T-cell (primary cell): ENCODE data around the gene FAM50A. TPM values are rescaled to one million over a fixed set of nuclear protein-coding genes. Genes with fewer than 3 reads are reported as not detected.

Experiments used
- ATAC-seq, 4 experiments: fragments of 200-7000 bp in 3 of 4; fragments of 150-1000 bp in 1 of 4; cut with Tn5 transposase; replicated peaks in 1 of 4; 1 replicate in 3 of 4; 2 replicates in 1 of 4; pipeline ENCODE4 v1.10.0; 2021; ENCODE audit warnings: moderate library complexity in 3 of 4, mild to moderate bottlenecking in 2 of 4, moderate number of reproducible peaks in 1 of 4
- CTCF ChIA-PET, 2 donors: fragments of 300-600 bp; sonication (Branson Sonifier 250); formaldehyde crosslinking; loops; one replicate each; lab custom pipeline; 2022; ENCODE audit warnings: antibody characterized with exemption in 2 of 2; lab: Charles Lee
- POLR2A ChIA-PET, 2 donors: fragments of 300-600 bp; sonication (Branson Sonifier 250); formaldehyde crosslinking; loops; one replicate each; lab custom pipeline; 2022; ENCODE audit warnings: antibody characterized with exemption in 2 of 2; lab: Charles Lee
- DNase-seq, 35 experiments: peaks; one replicate each; pipeline versions ENCODE4 v3.0.0 to v3.0.0-alpha.2; 2013 to 2023
- H3K27ac ChIP-seq: one replicate; pipeline ENCODE4 v1.5.1; 2013; ENCODE audit warnings: low read length
- H3K27me3 ChIP-seq, 2 experiments: replicated peaks in 1 of 2; 1 replicate in 1 of 2; 2 replicates in 1 of 2; pipeline versions ENCODE4 v1.6.1 to v1.7.0; 2013; ENCODE audit warnings: low read length in 1 of 2, mixed read lengths in 1 of 2; ENCODE audit not compliant: control insufficient read depth in 2 of 2, insufficient read depth in 2 of 2; ENCODE audit errors: extremely low read depth in 1 of 2
- H3K36me3 ChIP-seq, 2 donors: 1 replicate in 1 of 2; 2 replicates in 1 of 2; pipeline versions ENCODE4 v1.6.1 to v1.7.0; 2013; ENCODE audit warnings: low read length in 1 of 2; ENCODE audit not compliant: control insufficient read depth in 2 of 2, insufficient read depth in 1 of 2; ENCODE audit errors: extremely low read depth in 1 of 2
- H3K4me1 ChIP-seq, 2 experiments: 1 replicate in 1 of 2; 2 replicates in 1 of 2; pipeline versions ENCODE4 v1.6.1 to v1.7.0; 2013; ENCODE audit warnings: low read length in 2 of 2, mixed read lengths in 1 of 2; ENCODE audit not compliant: insufficient read depth in 2 of 2, control insufficient read depth in 1 of 2; ENCODE audit errors: extremely low read depth in 1 of 2
- H3K4me3 ChIP-seq, 2 donors: 1 replicate in 1 of 2; 2 replicates in 1 of 2; pipeline versions ENCODE4 v1.5.1 to v1.7.0; 2013; ENCODE audit warnings: mild to moderate bottlenecking in 2 of 2, low read length in 1 of 2, moderate library complexity in 1 of 2; ENCODE audit not compliant: control insufficient read depth in 1 of 2; ENCODE audit errors: extremely low read depth in 1 of 2
- H3K9me3 ChIP-seq: 2 replicates; pipeline ENCODE4 v1.7.0; 2013
- H3K27ac Mint-ChIP-seq, 2 donors: one replicate each; pipeline ENCODE4 v1.8.0; 2020 to 2021; ENCODE audit warnings: mild to moderate bottlenecking in 2 of 2, mixed read lengths in 2 of 2
- H3K27me3 Mint-ChIP-seq, 2 donors: one replicate each; pipeline ENCODE4 v1.8.0; 2021 to 2022; ENCODE audit warnings: mixed read lengths in 2 of 2
- H3K36me3 Mint-ChIP-seq: one replicate; pipeline ENCODE4 v1.8.0; 2021; ENCODE audit warnings: mixed read lengths
- H3K4me1 Mint-ChIP-seq, 3 donors: one replicate each; pipeline ENCODE4 v1.8.0; 2020 to 2022; ENCODE audit warnings: mixed read lengths in 3 of 3, mild to moderate bottlenecking in 1 of 3
- H3K4me3 Mint-ChIP-seq, 3 donors: one replicate each; pipeline ENCODE4 v1.8.0; 2020 to 2022; ENCODE audit warnings: mild to moderate bottlenecking in 3 of 3, mixed read lengths in 3 of 3, moderate library complexity in 3 of 3
- H3K9me3 Mint-ChIP-seq, 3 donors: one replicate each; pipeline ENCODE4 v1.8.0; 2020 to 2022; ENCODE audit warnings: mixed read lengths in 3 of 3
- whole genome bisulfite sequencing: methylation state at CpG from one replicate; pipeline ENCODE4 v1.1.5; 2013; ENCODE audit warnings: missing lambda C conversion rate; ENCODE audit not compliant: insufficient coverage; 5-methylcytosine and 5-hydroxymethylcytosine counted together
- total RNA-seq, 35 experiments: library from RNA in 6 of 35; stranded (reverse) in 6 of 35; fragments of 120-200 nt in 1 of 35; gene quantifications; one replicate each; pipeline versions ENCODE4 v1.2.1 to v1.2.4 and lab custom pipeline; 2013 to 2026

The FAM50A gene
- total RNA-seq, 5 donors from 2014 or later (not counting 1 experiment from before 2014, with no cell fraction given): 34.9 to 60.5 (median 51.9) TPM

- CTCF ChIA-PET: no interaction called here
- H3K27me3 ChIP-seq: no peaks in the 10 kb centered on the region
- peak overlapping the region in 1 of 3 donors; percentile 47 for H3K4me3 Mint-ChIP-seq
- WGBS: 71% methylated on average over 4 of the region's 21 CpGs
- ATAC-seq (no peak), DNase-seq (no peak)
- H3K9me3 ChIP-seq: no peaks in the 10 kb centered on the region
- peaks cover 0 to 62% of the 10 kb centered on the region in 2 experiments for H3K4me1 ChIP-seq
- POLR2A ChIA-PET: no interaction called here
- no peaks in the 10 kb centered on the region for H3K9me3 Mint-ChIP-seq
- peak overlapping the region; percentile 72 to 79 for H3K27ac Mint-ChIP-seq
- no peaks in the 10 kb centered on the region for H3K27me3 Mint-ChIP-seq
- H3K36me3 ChIP-seq: peaks cover 0 to 23% of the 10 kb centered on the region in 2 donors
- peaks cover 23 to 47% (median 29%) of the 10 kb centered on the region in 3 donors for H3K4me1 Mint-ChIP-seq
- H3K27ac ChIP-seq: no peak overlapping the region
- H3K36me3 Mint-ChIP-seq: no peaks in the 10 kb centered on the region
- H3K4me3 ChIP-seq: no peak overlapping the region
Observed at GRCh38 chrX:154441984-154442707, 1.8 kb upstream of the FAM50A start.

GRCh38 chrX:154443479-154443910, 446 bp upstream of the FAM50A start:
- Mint-ChIP-seq H3K36me3 (peaks cover 2% of the 10 kb centered on the region), H3K27ac (peak overlapping the region; percentile 41 to 77), H3K4me1 (peaks cover 15 to 42% (median 26%) of the 10 kb centered on the region in 3 donors), H3K4me3 (peak overlapping the region; percentile 60 to 72 (median 68)), H3K9me3 (no peaks in the 10 kb centered on the region), H3K27me3 (no peaks in the 10 kb centered on the region)
- DNase-seq (peak in 1 of 35 experiments; percentile 16), ATAC-seq (peak in 3 of 4 experiments; percentile 5 to 28 (median 11))
- H3K4me1 ChIP-seq: peaks cover 0 to 52% of the 10 kb centered on the region in 2 experiments
- no peaks in the 10 kb centered on the region for H3K9me3 ChIP-seq
- POLR2A ChIA-PET: interaction anchor here in 1 of 2 donors (0.7 kb wide), 1 partner anchor 21 kb away, joined by 12 read pairs; no protein-coding TSS in a partner anchor
- CTCF ChIA-PET: no interaction called here
- H3K27me3 ChIP-seq: no peaks in the 10 kb centered on the region
- 13% methylated on average over 5 of the region's 10 CpGs for WGBS
- peak overlapping the region in 1 of 2 donors; percentile 33 for H3K4me3 ChIP-seq
- peaks cover 0 to 22% of the 10 kb centered on the region in 2 donors for H3K36me3 ChIP-seq
- H3K27ac ChIP-seq: peak overlapping the region; percentile 70

DNA sequence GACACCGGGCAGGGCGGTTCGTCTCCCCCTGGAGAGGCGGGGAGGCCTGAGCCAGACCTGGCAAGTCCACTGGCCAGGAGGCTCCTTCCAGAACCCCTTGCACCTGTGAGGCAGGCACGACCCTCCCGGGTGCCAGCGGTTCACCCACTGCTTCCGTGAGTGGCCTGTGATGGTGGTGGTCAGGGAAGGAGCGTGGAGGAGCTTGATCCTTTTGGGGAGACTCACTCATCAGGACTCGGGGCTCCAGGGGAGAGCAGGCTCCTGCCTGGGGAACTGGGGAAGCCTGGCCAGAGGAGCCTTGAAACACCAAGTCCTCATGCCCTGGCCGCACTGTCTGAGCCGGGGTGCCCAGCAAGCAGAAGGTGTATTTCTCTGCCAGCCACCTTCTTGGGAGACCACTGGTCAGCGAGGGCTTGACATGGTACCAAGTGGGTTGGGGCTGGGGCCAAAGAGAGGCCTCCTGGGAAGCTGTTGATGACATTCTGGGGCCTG, 860 bp downstream of the FAM50A start:
- H3K9me3 Mint-ChIP-seq: no peaks in the 10 kb centered on the region
- peaks cover 11 to 38% (median 22%) of the 10 kb centered on the region in 3 donors for H3K4me1 Mint-ChIP-seq
- Histone ChIP-seq H3K36me3 (peaks cover 0 to 24% of the 10 kb centered on the region in 2 donors), H3K9me3 (no peaks in the 10 kb centered on the region), H3K4me1 (peaks cover 0 to 43% of the 10 kb centered on the region in 2 experiments), H3K27me3 (no peaks in the 10 kb centered on the region), H3K4me3 (peak overlapping the region; percentile 55 to 66), H3K27ac (no peak overlapping the region)
- DNase-seq (no peak), ATAC-seq (no peak)
- CTCF ChIA-PET: no interaction called here
- 48% methylated on average over 3 of the region's 13 CpGs for WGBS
- H3K27me3 Mint-ChIP-seq: no peaks in the 10 kb centered on the region
- H3K36me3 Mint-ChIP-seq: peaks cover 3% of the 10 kb centered on the region
- peak overlapping the region; percentile 31 to 56 (median 49) for H3K4me3 Mint-ChIP-seq
- no peak overlapping the region for H3K27ac Mint-ChIP-seq
- POLR2A ChIA-PET: no interaction called here

GRCh38 chrX:154445776-154446175, 1.8 kb downstream of the FAM50A start:
- ChIA-PET CTCF (no interaction called here), POLR2A (no interaction called here)
- H3K27me3 ChIP-seq: no peaks in the 10 kb centered on the region
- Mint-ChIP-seq H3K27ac (no peak overlapping the region), H3K4me1 (peaks cover 11 to 31% (median 21%) of the 10 kb centered on the region in 3 donors), H3K4me3 (peak overlapping the region in 1 of 3 donors; percentile 41), H3K9me3 (no peaks in the 10 kb centered on the region), H3K36me3 (peaks cover 3% of the 10 kb centered on the region), H3K27me3 (no peaks in the 10 kb centered on the region)
- H3K4me1 ChIP-seq: peaks cover 0 to 38% of the 10 kb centered on the region in 2 experiments
- ATAC-seq: no peak
- no peak overlapping the region for H3K4me3 ChIP-seq
- H3K36me3 ChIP-seq: peaks cover 2 to 22% of the 10 kb centered on the region in 2 donors
- no peak for DNase-seq
- no peaks in the 10 kb centered on the region for H3K9me3 ChIP-seq
- 98% methylated on average over 8 of the region's 16 CpGs for WGBS
- no peak overlapping the region for H3K27ac ChIP-seq

DNA sequence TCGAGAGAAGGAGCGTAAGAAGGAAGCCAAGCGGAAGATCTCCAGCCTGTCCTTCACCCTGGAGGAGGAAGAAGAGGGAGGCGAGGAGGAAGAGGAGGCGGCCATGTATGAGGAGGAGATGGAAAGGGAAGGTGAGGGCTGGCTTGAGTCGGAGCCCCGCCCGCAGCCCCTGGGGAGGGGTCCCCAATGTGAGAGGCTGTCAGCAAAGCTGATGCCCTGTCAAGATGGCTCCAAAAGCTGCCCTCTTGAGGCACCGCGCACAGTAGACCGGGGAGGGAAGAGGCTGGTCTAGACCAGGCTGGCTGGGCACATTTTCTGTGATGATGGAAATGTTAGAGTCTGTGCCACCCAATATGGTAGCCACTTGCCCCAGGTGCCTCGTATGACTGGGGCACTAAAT, 2.5 kb downstream of the FAM50A start:
- Histone ChIP-seq H3K4me3 (no peak overlapping the region), H3K4me1 (peaks cover 0 to 33% of the 10 kb centered on the region in 2 experiments), H3K9me3 (no peaks in the 10 kb centered on the region), H3K36me3 (peaks cover 2 to 20% of the 10 kb centered on the region in 2 donors), H3K27me3 (no peaks in the 10 kb centered on the region), H3K27ac (no peak overlapping the region)
- Mint-ChIP-seq H3K27me3 (no peaks in the 10 kb centered on the region), H3K4me3 (no peak overlapping the region), H3K36me3 (peaks cover 3% of the 10 kb centered on the region), H3K27ac (no peak overlapping the region), H3K4me1 (peaks cover 11 to 26% (median 17%) of the 10 kb centered on the region in 3 donors), H3K9me3 (no peaks in the 10 kb centered on the region)
- CTCF ChIA-PET: no interaction called here
- no CpG with 5 or more reads among the region's 12 CpGs for WGBS
- POLR2A ChIA-PET: no interaction called here
- DNase-seq (no peak), ATAC-seq (no peak)

DNA sequence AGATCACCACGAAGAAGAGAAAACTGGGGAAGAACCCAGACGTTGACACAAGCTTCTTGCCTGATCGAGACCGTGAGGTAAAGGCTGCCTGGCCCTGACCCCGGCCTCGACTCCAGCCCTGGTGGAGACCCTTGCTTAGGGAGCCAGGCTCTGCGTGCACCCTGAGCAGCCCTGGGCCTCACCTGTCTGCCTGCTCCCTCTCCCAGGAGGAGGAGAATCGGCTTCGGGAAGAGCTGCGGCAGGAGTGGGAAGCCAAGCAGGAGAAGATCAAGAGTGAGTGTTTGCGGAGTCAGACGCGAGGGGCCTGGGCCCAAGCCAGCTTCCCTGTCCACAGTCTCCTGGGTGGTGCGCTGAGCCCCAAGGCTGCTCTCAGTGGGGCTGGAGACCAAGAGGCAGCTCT, 4.5 kb downstream of the FAM50A start:
- CTCF ChIA-PET: no interaction called here
- H3K36me3 ChIP-seq: peaks cover 2 to 11% of the 10 kb centered on the region in 2 donors
- Mint-ChIP-seq H3K27me3 (no peaks in the 10 kb centered on the region), H3K9me3 (no peaks in the 10 kb centered on the region), H3K4me3 (no peak overlapping the region), H3K36me3 (peaks cover 6% of the 10 kb centered on the region), H3K4me1 (peaks cover 2 to 14% (median 7%) of the 10 kb centered on the region in 3 donors), H3K27ac (no peak overlapping the region)
- no peak overlapping the region for H3K27ac ChIP-seq
- H3K4me3 ChIP-seq: no peak overlapping the region
- 98% methylated on average over 10 of the region's 14 CpGs for WGBS
- no peaks in the 10 kb centered on the region for H3K27me3 ChIP-seq
- peaks cover 0 to 18% of the 10 kb centered on the region in 2 experiments for H3K4me1 ChIP-seq
- POLR2A ChIA-PET: no interaction called here
- DNase-seq (no peak), ATAC-seq (no peak)
- H3K9me3 ChIP-seq: no peaks in the 10 kb centered on the region
